ENCODE data around the gene PNO1. TPM values are rescaled to one million over a fixed set of nuclear protein-coding genes. Genes with fewer than 3 reads are reported as not detected.

Gene PNO1
- total and polyA plus RNA-seq, 2 experiments from 2014 or later = 34.6 to 43.7 TPM

DNA sequence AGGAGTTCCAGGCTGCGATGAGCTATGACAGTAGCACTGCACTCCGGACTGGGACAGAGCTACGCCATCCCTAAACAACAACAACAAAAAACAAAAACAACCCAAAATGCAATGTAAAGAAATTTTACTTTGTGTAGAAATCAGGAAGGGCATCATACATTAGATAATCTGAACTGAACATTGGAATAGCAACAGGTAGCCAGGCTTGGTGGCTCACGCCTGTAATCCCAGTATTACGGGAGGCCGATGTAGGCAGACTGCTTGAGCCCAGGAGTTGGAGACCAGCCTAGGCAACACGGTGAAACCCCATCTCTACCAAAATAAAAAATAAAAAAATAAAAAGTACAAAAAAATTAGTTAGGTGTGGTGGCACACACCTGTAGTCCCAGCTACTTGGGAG is 2.1 kb upstream of the PNO1 start:
- no peak for ATAC-seq
- peaks cover 9% of the 10 kb centered on the region for H3K27me3 Mint-ChIP-seq (ENCODE audit: insufficient read depth, low read depth, poor library complexity)
- no peak for DNase-seq (ENCODE audit: low spot score)
- Histone ChIP-seq H4K20me1 (replicated peaks; ENCODE audit: insufficient read depth) (0 out of 2 replicates have a peak, but pooled peaks cover 5% of the 10 kb centered on the region), H3K4me3 (peak overlapping the region; percentile 76; the same call in 1 of the 2 replicates), H3K79me2 (replicated peaks; ENCODE audit: insufficient read depth) (peaks cover 67% of the 10 kb centered on the region), H3K27me3 (ENCODE audit: insufficient read depth) (no peaks in the 10 kb centered on the region), H3K9me2 (ENCODE audit: insufficient read depth) (no peaks in the 10 kb centered on the region), H3F3A (replicated peaks; ENCODE audit: low read depth) (no peaks in the 10 kb centered on the region), H3K27ac (ENCODE audit: low read depth) (no peak overlapping the region), H2AFZ (no peak overlapping the region), H3K36me3 (ENCODE audit: insufficient read depth) (peaks cover 4% of the 10 kb centered on the region; the same call in 1 of the 2 replicates), H3K4me2 (no peak overlapping the region), H3K4me1 (ENCODE audit: insufficient read depth) (peaks cover 5% of the 10 kb centered on the region; the same call in 1 of the 2 replicates)
- H3K9me3 Mint-ChIP-seq = no peaks in the 10 kb centered on the region; the same call in 2 of the 3 replicates
- H3K4me1 Mint-ChIP-seq = peaks cover 6% of the 10 kb centered on the region; the same call in 2 of the 3 replicates
- peaks cover 14% of the 10 kb centered on the region for H3K36me3 Mint-ChIP-seq (ENCODE audit: low read depth)
- H3K27ac Mint-ChIP-seq = no peak overlapping the region
- TF ChIP-seq, protein P1, sequence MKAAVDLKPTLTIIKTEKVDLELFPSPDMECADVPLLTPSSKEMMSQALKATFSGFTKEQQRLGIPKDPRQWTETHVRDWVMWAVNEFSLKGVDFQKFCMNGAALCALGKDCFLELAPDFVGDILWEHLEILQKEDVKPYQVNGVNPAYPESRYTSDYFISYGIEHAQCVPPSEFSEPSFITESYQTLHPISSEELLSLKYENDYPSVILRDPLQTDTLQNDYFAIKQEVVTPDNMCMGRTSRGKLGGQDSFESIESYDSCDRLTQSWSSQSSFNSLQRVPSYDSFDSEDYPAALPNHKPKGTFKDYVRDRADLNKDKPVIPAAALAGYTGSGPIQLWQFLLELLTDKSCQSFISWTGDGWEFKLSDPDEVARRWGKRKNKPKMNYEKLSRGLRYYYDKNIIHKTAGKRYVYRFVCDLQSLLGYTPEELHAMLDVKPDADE (IDR thresholded peaks at IDR 0.05) = no peak
- no peak for TF ChIP-seq EZH2 (IDR thresholded peaks at IDR 0.05; ENCODE audit: low read depth, unreplicated experiment)
- TF ChIP-seq STAT1 (IDR thresholded peaks at IDR 0.05; ENCODE audit: unreplicated experiment) = no peak
- TF ChIP-seq, protein P2, sequence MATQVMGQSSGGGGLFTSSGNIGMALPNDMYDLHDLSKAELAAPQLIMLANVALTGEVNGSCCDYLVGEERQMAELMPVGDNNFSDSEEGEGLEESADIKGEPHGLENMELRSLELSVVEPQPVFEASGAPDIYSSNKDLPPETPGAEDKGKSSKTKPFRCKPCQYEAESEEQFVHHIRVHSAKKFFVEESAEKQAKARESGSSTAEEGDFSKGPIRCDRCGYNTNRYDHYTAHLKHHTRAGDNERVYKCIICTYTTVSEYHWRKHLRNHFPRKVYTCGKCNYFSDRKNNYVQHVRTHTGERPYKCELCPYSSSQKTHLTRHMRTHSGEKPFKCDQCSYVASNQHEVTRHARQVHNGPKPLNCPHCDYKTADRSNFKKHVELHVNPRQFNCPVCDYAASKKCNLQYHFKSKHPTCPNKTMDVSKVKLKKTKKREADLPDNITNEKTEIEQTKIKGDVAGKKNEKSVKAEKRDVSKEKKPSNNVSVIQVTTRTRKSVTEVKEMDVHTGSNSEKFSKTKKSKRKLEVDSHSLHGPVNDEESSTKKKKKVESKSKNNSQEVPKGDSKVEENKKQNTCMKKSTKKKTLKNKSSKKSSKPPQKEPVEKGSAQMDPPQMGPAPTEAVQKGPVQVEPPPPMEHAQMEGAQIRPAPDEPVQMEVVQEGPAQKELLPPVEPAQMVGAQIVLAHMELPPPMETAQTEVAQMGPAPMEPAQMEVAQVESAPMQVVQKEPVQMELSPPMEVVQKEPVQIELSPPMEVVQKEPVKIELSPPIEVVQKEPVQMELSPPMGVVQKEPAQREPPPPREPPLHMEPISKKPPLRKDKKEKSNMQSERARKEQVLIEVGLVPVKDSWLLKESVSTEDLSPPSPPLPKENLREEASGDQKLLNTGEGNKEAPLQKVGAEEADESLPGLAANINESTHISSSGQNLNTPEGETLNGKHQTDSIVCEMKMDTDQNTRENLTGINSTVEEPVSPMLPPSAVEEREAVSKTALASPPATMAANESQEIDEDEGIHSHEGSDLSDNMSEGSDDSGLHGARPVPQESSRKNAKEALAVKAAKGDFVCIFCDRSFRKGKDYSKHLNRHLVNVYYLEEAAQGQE (IDR thresholded peaks at IDR 0.05; ENCODE audit: unreplicated experiment) = no peak
- TF ChIP-seq, protein P3, sequence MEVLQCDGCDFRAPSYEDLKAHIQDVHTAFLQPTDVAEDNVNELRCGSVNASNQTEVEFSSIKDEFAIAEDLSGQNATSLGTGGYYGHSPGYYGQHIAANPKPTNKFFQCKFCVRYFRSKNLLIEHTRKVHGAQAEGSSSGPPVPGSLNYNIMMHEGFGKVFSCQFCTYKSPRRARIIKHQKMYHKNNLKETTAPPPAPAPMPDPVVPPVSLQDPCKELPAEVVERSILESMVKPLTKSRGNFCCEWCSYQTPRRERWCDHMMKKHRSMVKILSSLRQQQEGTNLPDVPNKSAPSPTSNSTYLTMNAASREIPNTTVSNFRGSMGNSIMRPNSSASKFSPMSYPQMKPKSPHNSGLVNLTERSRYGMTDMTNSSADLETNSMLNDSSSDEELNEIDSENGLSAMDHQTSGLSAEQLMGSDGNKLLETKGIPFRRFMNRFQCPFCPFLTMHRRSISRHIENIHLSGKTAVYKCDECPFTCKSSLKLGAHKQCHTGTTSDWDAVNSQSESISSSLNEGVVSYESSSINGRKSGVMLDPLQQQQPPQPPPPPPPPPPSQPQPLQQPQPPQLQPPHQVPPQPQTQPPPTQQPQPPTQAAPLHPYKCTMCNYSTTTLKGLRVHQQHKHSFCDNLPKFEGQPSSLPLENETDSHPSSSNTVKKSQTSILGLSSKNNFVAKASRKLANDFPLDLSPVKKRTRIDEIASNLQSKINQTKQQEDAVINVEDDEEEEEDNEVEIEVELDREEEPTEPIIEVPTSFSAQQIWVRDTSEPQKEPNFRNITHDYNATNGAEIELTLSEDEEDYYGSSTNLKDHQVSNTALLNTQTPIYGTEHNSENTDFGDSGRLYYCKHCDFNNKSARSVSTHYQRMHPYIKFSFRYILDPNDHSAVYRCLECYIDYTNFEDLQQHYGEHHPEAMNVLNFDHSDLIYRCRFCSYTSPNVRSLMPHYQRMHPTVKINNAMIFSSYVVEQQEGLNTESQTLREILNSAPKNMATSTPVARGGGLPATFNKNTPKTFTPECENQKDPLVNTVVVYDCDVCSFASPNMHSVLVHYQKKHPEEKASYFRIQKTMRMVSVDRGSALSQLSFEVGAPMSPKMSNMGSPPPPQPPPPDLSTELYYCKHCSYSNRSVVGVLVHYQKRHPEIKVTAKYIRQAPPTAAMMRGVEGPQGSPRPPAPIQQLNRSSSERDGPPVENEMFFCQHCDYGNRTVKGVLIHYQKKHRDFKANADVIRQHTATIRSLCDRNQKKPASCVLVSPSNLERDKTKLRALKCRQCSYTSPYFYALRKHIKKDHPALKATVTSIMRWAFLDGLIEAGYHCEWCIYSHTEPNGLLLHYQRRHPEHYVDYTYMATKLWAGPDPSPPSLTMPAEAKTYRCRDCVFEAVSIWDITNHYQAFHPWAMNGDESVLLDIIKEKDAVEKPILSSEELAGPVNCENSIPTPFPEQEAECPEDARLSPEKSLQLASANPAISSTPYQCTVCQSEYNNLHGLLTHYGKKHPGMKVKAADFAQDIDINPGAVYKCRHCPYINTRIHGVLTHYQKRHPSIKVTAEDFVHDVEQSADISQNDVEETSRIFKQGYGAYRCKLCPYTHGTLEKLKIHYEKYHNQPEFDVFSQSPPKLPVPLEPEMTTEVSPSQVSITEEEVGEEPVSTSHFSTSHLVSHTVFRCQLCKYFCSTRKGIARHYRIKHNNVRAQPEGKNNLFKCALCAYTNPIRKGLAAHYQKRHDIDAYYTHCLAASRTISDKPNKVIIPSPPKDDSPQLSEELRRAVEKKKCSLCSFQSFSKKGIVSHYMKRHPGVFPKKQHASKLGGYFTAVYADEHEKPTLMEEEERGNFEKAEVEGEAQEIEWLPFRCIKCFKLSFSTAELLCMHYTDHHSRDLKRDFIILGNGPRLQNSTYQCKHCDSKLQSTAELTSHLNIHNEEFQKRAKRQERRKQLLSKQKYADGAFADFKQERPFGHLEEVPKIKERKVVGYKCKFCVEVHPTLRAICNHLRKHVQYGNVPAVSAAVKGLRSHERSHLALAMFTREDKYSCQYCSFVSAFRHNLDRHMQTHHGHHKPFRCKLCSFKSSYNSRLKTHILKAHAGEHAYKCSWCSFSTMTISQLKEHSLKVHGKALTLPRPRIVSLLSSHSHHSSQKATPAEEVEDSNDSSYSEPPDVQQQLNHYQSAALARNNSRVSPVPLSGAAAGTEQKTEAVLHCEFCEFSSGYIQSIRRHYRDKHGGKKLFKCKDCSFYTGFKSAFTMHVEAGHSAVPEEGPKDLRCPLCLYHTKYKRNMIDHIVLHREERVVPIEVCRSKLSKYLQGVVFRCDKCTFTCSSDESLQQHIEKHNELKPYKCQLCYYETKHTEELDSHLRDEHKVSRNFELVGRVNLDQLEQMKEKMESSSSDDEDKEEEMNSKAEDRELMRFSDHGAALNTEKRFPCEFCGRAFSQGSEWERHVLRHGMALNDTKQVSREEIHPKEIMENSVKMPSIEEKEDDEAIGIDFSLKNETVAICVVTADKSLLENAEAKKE (CRISPR knock-in tag; IDR thresholded peaks at IDR 0.05) = no peak
- TF ChIP-seq EZH2phosphoT487 (IDR thresholded peaks at IDR 0.05; ENCODE audit: unreplicated experiment) = no peak
- TF ChIP-seq, protein P4, sequence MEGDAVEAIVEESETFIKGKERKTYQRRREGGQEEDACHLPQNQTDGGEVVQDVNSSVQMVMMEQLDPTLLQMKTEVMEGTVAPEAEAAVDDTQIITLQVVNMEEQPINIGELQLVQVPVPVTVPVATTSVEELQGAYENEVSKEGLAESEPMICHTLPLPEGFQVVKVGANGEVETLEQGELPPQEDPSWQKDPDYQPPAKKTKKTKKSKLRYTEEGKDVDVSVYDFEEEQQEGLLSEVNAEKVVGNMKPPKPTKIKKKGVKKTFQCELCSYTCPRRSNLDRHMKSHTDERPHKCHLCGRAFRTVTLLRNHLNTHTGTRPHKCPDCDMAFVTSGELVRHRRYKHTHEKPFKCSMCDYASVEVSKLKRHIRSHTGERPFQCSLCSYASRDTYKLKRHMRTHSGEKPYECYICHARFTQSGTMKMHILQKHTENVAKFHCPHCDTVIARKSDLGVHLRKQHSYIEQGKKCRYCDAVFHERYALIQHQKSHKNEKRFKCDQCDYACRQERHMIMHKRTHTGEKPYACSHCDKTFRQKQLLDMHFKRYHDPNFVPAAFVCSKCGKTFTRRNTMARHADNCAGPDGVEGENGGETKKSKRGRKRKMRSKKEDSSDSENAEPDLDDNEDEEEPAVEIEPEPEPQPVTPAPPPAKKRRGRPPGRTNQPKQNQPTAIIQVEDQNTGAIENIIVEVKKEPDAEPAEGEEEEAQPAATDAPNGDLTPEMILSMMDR (conservative IDR thresholded peaks at IDR 0.05; ENCODE audit: low read depth in 2 of 2) = no peak
- no peak for TF ChIP-seq ZNF331 (CRISPR knock-in tag; IDR thresholded peaks at IDR 0.05; ENCODE audit: low read depth)
- H3K4me3 Mint-ChIP-seq = peak overlapping the region; percentile 53; the same call in 2 of the 3 replicates
